Measurements from ENCODE around the gene DCLK2. TPM values are rescaled to one million over a fixed set of nuclear protein-coding genes. Genes with fewer than 3 reads are reported as not detected.
A peak's percentile ranks its signal among the peaks of the same experiment; 100 is the strongest.

Gene DCLK2
- total and polyA plus RNA-seq, 2 of the 4 experiments (the other 2 are of a cell fraction) = 11.3 to 15.5 TPM

DNA sequence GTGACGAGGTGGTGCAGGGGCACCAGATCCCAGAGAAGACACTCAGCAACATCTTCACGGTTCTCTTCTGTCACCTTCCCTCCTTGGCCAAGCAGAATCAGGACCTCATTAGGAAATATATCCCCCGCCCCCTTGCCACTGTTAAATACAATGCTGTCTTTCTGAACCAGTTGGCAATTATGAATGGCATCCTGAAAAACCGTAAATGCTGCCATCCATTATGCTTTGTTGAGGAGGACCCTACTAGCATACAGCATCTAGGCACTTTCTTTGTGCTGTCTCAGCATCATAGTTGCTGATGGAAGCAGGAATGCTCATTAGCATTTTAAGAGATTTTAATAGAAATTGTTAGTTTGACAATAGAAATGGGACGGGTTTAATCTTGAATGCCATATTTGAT lies 138.5 kb downstream of the DCLK2 start:
- intact Hi-C loops (cut with micrococcal nuclease) = loop anchor here (2.0 kb wide), 1 partner anchor 218 kb away; no protein-coding TSS in a partner anchor

More for the DNA sequence above, 138.5 kb downstream of the DCLK2 start:
- no peaks in the 10 kb centered on the region for H3K36me3 ChIP-seq (ENCODE audit: control insufficient read depth, insufficient read depth, low read length)
- in situ Hi-C loops (cut with MboI; ENCODE audit: low sequenced_read_pairs) (loop anchor here (10.0 kb wide), 1 partner anchor 202 kb away; no protein-coding TSS in a partner anchor), dilution Hi-C loops (cut with HindIII; ENCODE audit: low sequenced_read_pairs, unreplicated experiment) (no loop called here)
- H3K27me3 ChIP-seq (ENCODE audit: control insufficient read depth, insufficient read depth, low read length) = no peaks in the 10 kb centered on the region
- H3K4ac ChIP-seq (ENCODE audit: low read depth, low read length) = peak overlapping the region; percentile 60
- H3K14ac ChIP-seq (replicated peaks; ENCODE audit: low read depth, low read length) = peak overlapping the region; percentile 60; the same call in 1 of the 2 replicates
- peaks cover 23 to 32% of the 10 kb centered on the region in 2 experiments for H3K79me1 ChIP-seq (ENCODE audit: low read depth in 1 of 2, low read length in 2 of 2)
- H2AK9ac ChIP-seq (replicated peaks; ENCODE audit: low read depth, low read length, poor library complexity) = no peak overlapping the region
- no peak overlapping the region for H3K9ac ChIP-seq (ENCODE audit: low read depth, low read length)
- peak overlapping the region in 1 of 2 experiments; percentile 56; a peak in 3 of 4 replicates for H4K8ac ChIP-seq (ENCODE audit: low read depth in 2 of 2, low read length in 2 of 2)
- TF ChIP-seq ELK1 (IDR thresholded peaks at IDR 0.05; ENCODE audit: borderline replicate concordance, low read depth, low read length) (no peak), RAD21 (IDR thresholded peaks at IDR 0.05; ENCODE audit: low read length) (no peak), MAFK (IDR thresholded peaks at IDR 0.05; ENCODE audit: low read depth, low read length) (peak; percentile 38; the same call in 1 of the 2 replicates)
- peak overlapping the region; percentile 33; the same call in 1 of the 2 replicates for H3K18ac ChIP-seq (ENCODE audit: low read depth, low read length)
- BruUV-seq (replicated peaks) = no TSS peak
- H2BK120ac ChIP-seq (ENCODE audit: low read depth, low read length) = peak overlapping the region; percentile 57; the same call in 1 of the 2 replicates
- H3K4me3 ChIP-seq (ENCODE audit: insufficient read depth, low read depth, low read length) = no peak overlapping the region
- no peak overlapping the region for H3K27ac ChIP-seq (ENCODE audit: insufficient read depth, low read length)
- no peaks in the 10 kb centered on the region for H4K20me1 ChIP-seq (ENCODE audit: insufficient read depth, low read length)
- ChIA-PET CTCF (interaction anchor here (0.6 to 1.8 kb wide), 10 partner anchors 13 to 238 kb away, joined by 3 to 16 read pairs (median 3); no protein-coding TSS in a partner anchor), POLR2A (ENCODE audit: unreplicated experiment) (no interaction called here)
- H2AFZ ChIP-seq (replicated peaks; ENCODE audit: low read length, poor library complexity) = no peak overlapping the region
- H3K56ac ChIP-seq (ENCODE audit: extremely low read depth, insufficient read depth, low read length) = no peak overlapping the region
- H2BK20ac ChIP-seq (ENCODE audit: low read depth, low read length) = peak overlapping the region; percentile 72
- no peaks in the 10 kb centered on the region for H3K9me3 ChIP-seq (ENCODE audit: control insufficient read depth, insufficient read depth, low read length)
- H3K9me1 ChIP-seq (ENCODE audit: insufficient read depth, low read length) = peaks cover 13% of the 10 kb centered on the region
- H4K91ac ChIP-seq (ENCODE audit: insufficient read depth, low read depth, low read length) = no peak overlapping the region; the same call in 1 of the 2 replicates
- no peak overlapping the region for H3K23ac ChIP-seq (ENCODE audit: low read depth, low read length)
- H2BK5ac ChIP-seq (ENCODE audit: low read depth, low read length, poor library complexity, severe bottlenecking) = peak overlapping the region; percentile 64
- H2BK15ac ChIP-seq (ENCODE audit: low read depth, low read length) = 0 out of 3 replicates have a peak overlapping the region, but pooled peaks have one; percentile 47
- no peak for DNase-seq
- H4K5ac ChIP-seq (ENCODE audit: low read depth, low read length) = peak overlapping the region; percentile 67; the same call in 1 of the 2 replicates
- H3K4me2 ChIP-seq (ENCODE audit: low read depth, low read length) = no peak overlapping the region
- no peak for ATAC-seq (ENCODE audit: low read depth)
- H2AK5ac ChIP-seq (ENCODE audit: low read depth, low read length) = peak overlapping the region; percentile 14; the same call in 1 of the 2 replicates
- 100% methylated on average over 1 of the region's 5 CpGs; no CpG with 5 or more reads in 1 of the 2 experiments for WGBS, 2 experiments (ENCODE audit: extremely low coverage in 2 of 2, insufficient read length in 1 of 2)
- peaks cover 8% of the 10 kb centered on the region for H3K4me1 ChIP-seq (ENCODE audit: control insufficient read depth, insufficient read depth, low read length)

Data from IMR-90 (cell line).